HEK293T (cell line): Measurements from ENCODE around the gene FMNL1.

ENCODE experiments used
- ELF4 ChIP-seq: fragments of 450-650 bp; IDR thresholded peaks from 2 replicates; pipeline ENCODE4 v1.6.1; 2017; ENCODE audit warnings: antibody characterized with exemption
- FOXA1 ChIP-seq: fragments of 450-650 bp; IDR thresholded peaks from 2 replicates; pipeline ENCODE4 v1.6.1; 2016; ENCODE audit warnings: mild to moderate bottlenecking
- FOXK2 ChIP-seq: fragments of 450-650 bp; IDR thresholded peaks from 2 replicates; pipeline ENCODE4 v1.6.1; 2016; ENCODE audit warnings: mild to moderate bottlenecking
- FOXM1 ChIP-seq: fragments of 450-650 bp; IDR thresholded peaks from 2 replicates; pipeline ENCODE4 v1.6.1; 2017; ENCODE audit warnings: mild to moderate bottlenecking, borderline replicate concordance
- LEF1 ChIP-seq: fragments of 450-650 bp; IDR thresholded peaks from 2 replicates; pipeline ENCODE4 v1.6.1; 2017; ENCODE audit warnings: mild to moderate bottlenecking, borderline replicate concordance
- ZNF384 ChIP-seq: fragments of 450-650 bp; IDR thresholded peaks from 2 replicates; pipeline ENCODE4 v1.6.1; 2016
- TF ChIP-seq, protein P1 (sequence below): fragments of 450-650 bp; IDR thresholded peaks from 2 replicates; pipeline ENCODE4 v1.6.1; 2016

DNA sequence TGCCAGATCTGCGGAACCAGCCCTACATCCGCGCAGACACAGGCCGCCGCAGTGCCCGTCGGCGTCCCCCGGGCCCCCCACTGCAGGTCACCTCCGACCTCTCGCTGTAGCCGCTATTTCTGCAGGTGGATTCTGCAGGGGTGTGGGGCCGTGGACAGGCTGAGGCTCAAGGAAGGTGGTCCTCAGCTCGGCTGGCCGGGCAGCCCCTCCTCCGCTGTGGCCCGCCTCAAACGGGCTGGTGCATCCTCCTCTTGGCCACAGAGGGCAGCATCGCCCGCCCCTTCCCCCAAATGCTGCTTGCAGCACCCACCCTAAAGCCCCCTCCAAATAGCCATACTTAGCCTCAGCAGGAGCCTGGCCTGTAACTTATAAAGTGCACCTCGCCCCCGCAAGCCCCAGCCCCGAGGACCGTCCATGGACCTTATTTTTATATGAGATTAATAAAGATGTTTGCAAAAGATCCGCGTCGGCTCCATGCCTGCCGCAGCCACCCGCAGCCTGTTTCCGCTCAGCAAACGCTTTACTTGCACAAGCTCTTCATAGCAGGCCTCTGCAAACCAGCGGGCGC, 25.3 kb downstream of the FMNL1 start:
- no peak for TF ChIP-seq FOXA1
- no peak for TF ChIP-seq ELF4
- TF ChIP-seq ZNF384, result no peak
- TF ChIP-seq FOXK2, result no peak
- TF ChIP-seq, protein P1, sequence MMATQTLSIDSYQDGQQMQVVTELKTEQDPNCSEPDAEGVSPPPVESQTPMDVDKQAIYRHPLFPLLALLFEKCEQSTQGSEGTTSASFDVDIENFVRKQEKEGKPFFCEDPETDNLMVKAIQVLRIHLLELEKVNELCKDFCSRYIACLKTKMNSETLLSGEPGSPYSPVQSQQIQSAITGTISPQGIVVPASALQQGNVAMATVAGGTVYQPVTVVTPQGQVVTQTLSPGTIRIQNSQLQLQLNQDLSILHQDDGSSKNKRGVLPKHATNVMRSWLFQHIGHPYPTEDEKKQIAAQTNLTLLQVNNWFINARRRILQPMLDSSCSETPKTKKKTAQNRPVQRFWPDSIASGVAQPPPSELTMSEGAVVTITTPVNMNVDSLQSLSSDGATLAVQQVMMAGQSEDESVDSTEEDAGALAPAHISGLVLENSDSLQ, result no peak
- no peak for TF ChIP-seq FOXM1
- no peak for TF ChIP-seq LEF1
